GM12801 (cell line): ENCODE data around the gene CUX1.

Experiments used
- TF ChIP-seq, protein P1 (sequence below): IDR thresholded peaks from one replicate; pipeline ENCODE4 v1.5.1; 2011; ENCODE audit warnings: control low read depth; ENCODE audit not compliant: insufficient read length; ENCODE audit errors: extremely low read depth

The CUX1 gene

DNA sequence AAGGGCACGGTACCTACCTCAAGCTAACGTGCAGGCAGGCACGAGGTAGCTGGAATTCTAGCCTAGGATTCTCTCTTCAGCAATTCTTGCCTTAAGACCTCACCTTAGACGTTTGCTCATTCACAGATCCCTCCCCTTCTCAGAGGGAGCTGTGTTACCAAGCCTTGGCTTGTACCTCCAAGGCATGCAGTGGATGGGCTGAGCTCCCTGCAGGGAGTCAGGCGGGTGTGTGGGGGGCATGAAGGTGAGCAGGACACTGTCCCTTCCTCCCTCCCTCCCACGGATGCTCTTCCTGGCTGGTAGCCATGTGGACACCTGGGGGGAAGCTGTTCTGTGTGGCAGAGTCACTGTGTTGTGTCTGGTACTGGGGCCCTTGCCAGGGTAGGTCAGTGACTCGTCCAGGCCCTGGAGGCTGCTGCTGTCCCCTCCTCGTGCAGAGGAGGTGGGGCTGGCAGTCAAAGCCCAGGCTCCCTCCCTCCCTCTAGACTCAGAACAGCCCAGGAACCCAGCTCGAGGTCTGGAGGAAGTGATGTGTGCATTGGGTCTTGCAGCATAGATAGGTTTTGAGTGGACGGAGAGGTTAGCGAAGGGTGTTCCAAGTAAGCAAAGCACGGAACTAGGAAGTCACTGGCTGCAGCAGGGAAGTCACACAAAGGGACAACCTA lies 247.1 kb downstream of the CUX1 start:
- TF ChIP-seq, protein P1, sequence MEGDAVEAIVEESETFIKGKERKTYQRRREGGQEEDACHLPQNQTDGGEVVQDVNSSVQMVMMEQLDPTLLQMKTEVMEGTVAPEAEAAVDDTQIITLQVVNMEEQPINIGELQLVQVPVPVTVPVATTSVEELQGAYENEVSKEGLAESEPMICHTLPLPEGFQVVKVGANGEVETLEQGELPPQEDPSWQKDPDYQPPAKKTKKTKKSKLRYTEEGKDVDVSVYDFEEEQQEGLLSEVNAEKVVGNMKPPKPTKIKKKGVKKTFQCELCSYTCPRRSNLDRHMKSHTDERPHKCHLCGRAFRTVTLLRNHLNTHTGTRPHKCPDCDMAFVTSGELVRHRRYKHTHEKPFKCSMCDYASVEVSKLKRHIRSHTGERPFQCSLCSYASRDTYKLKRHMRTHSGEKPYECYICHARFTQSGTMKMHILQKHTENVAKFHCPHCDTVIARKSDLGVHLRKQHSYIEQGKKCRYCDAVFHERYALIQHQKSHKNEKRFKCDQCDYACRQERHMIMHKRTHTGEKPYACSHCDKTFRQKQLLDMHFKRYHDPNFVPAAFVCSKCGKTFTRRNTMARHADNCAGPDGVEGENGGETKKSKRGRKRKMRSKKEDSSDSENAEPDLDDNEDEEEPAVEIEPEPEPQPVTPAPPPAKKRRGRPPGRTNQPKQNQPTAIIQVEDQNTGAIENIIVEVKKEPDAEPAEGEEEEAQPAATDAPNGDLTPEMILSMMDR, result no peak

DNA sequence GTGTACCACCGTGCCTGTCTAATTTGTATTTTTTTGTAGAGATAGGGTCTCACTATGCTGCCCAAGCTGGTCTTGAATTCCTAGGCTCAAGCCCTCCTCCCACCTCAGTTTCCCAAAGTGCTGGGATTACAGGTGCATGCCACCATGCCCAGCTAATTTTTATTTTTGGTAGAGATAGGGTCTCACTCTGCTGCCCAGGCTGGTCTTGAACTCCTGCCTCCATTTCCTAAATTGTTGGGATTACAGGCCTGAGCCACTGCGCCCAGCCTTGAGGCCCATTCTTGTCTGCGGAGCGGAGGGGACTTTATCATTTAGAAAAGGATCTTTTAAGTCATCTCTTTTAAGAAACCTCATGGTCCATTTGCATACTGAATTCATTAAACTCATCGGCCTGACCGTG lies 247.8 kb downstream of the CUX1 start:
- TF ChIP-seq, protein P1, result no peak

DNA sequence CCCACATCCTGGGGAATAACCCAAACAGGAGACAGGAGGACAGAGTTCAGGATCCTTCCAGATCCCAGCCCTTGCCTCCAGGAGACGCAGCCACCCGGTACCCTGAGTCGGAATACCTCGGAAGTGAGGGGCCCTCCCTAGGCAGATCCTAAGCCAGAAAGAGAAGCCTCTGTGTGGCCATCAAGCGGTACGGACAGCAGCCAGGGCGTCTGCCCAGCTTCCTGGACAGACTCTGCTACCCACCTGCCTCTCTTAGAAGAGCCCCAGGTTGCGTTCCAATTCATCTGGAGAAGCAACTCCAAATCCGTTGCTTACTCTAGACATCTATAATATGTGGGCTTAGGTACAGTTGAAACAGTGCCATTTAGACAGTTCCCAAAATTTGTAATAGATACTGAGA lies 249.1 kb downstream of the CUX1 start:
- TF ChIP-seq, protein P1, result no peak

DNA sequence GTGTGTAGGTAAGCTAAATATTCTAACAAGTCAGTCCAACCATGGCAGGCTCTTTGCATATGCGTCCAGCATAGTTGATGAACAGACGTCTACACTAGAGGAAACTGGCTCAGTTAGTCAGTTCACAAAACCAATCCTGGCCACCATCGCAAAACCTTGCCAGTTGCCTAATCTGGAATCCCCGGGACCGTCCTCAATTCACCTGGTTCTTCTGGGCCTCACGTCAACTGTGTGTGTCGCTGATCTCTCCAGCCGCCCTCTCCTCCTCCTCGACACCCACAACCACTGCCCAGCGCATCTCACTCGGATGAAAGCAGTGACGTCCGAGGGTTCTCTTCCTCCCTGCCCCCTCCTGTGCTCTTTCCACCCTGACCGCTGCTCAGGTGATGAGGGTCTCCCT lies 251.4 kb downstream of the CUX1 start:
- TF ChIP-seq, protein P1, result no peak

DNA sequence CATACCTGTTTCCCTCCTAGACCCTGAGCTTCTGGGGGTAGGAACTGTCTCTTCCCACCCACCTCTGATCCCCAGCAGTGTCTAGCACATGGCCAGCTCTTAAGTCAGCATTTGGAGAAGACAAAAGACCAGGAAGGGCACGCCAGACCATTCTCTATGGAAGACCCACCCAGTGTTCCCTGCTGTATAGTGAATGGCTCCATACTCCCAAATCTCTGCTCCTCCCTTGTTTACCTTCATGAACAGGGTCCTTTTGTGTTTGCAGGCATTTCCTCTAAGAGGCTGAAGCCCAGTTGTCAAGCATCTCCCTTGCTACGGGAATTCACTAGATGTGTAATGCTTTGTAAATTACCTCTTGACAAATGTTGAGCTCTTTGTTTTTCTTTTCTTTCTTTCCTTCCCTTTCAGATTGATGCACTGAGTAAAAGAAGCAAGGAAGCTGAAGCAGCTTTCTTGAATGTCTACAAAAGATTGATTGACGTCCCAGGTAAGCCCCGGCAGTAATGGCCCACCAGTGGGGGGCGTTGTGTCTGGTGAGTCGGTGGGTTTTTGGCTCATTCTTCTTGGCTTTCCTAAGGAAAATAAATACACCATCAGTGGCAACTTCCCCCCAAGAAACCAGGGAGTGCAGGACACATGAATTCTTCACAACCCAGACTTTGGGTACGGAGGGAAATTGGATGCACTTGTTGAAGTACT lies 252.7 kb downstream of the CUX1 start:
- TF ChIP-seq, protein P1, result no peak

DNA sequence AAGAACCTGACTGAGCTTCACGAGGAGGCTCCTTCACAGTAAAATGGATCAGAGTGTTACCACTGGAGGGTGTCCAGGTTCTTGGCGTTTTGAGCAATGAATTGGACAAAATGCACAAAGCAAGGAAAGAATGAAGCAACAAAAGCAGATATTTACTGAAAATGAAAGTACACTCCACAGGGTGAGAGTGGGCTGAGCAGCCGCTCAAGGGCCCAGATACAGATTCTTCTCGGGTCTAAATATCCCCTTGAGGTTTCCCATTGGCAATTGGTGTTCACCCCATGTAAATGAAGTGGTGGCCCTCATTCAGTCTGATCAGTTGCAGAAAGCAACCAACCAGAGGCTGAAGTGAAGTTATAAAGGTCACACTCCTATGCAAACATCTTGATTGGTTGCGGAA lies 254.6 kb downstream of the CUX1 start:
- TF ChIP-seq, protein P1, result no peak

DNA sequence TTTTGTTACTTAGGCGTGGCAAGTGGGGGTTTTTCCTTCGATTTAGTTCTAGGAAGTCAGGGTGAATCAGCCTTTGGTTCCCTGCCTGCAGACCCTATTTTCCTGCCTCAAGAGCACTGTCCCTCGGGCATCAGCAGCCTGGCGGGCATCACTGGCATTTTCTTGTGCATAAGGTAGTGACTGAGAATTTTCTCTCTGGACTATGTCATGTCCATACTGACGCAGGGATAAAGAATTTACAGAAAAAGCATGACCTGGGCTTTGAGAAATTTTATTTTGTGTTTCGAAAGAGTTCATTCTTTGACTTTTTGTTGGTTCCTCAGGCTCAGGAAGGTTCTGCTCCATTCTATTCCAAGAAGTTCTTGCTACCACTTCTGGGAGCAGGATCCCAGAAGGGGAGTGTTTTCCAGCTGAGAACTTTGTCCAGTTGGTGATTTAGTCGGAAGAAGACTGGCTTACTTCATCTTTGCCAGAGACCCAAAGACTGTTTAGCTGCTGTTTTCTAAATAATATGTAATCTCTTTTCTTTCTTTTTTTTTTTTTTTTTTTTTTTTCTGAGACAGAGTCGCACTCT lies 255.3 kb downstream of the CUX1 start:
- TF ChIP-seq, protein P1, result no peak
